Measurements from ENCODE around the gene SKI.

The SKI gene

DNA sequence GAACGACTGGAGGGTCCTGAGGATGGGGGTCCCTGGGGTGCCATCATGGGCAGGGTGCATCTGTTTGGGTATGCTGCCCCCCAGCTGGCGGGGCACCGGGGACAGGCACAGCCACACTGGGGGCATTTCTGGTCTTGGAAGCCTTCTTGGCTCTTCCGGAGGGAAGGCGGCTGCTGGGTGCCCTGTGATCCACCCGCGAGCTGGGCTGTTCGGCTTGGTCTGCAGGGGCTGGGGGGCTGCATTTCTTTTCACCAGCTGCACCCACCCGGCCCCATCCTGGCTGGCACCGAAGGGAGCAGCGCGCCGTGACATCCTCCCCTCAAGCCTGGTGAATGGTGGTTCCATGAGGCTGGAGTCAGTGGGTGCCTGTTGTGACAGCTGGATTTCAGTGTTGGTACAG lies 45.7 kb upstream of the SKI start:
- TF ChIP-seq, protein P1, sequence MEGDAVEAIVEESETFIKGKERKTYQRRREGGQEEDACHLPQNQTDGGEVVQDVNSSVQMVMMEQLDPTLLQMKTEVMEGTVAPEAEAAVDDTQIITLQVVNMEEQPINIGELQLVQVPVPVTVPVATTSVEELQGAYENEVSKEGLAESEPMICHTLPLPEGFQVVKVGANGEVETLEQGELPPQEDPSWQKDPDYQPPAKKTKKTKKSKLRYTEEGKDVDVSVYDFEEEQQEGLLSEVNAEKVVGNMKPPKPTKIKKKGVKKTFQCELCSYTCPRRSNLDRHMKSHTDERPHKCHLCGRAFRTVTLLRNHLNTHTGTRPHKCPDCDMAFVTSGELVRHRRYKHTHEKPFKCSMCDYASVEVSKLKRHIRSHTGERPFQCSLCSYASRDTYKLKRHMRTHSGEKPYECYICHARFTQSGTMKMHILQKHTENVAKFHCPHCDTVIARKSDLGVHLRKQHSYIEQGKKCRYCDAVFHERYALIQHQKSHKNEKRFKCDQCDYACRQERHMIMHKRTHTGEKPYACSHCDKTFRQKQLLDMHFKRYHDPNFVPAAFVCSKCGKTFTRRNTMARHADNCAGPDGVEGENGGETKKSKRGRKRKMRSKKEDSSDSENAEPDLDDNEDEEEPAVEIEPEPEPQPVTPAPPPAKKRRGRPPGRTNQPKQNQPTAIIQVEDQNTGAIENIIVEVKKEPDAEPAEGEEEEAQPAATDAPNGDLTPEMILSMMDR (IDR thresholded peaks at IDR 0.05), result no peak
- Histone ChIP-seq H3K4me3 (no peak overlapping the region), H3K27ac (no peak overlapping the region)
- no peak for DNase-seq (ENCODE audit: low spot score)

DNA sequence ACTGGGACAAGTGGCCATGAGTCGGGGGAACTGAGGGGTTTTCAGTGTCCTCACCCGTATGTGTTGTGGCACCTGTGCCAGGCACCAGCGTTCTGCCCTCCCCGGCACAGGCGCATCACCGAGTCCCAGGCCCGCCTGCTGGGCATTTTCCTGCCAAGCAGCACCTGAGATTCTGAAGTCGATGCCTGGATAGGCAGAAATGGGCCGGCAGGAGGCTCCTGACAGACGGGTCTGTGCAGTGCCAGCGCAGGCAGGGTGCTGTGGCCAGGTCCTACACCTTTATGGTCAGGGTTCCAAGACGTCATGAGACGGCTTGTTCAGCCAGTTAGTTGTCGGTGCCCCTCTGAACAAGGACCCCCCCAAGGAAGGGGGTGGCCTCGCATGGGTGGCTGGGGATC lies 44.2 kb upstream of the SKI start:
- DNase-seq (ENCODE audit: low spot score), result no peak
- Histone ChIP-seq H3K27ac (no peak overlapping the region), H3K4me3 (no peak overlapping the region)
- TF ChIP-seq, protein P1 (IDR thresholded peaks at IDR 0.05), result no peak

DNA sequence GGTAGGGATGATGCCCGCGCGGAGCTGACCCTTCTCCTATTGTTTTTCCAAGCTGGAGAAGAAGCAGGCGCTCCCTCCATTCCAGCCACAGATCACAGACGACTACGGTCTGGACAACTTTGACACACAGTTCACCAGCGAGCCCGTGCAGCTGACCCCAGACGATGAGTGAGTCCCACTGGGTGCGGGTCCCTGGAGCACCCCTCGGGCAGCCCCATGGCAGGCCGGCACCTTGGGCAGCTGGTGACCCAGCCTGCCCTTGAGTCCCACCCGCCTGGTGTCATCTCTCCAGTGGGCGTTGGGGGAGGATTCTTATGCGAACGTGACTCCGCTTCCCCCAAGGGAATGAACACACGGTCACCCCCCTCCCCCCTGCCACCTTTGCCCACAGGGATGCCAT lies 43.6 kb upstream of the SKI start:
- TF ChIP-seq, protein P1 (IDR thresholded peaks at IDR 0.05), result no peak
- no peak overlapping the region for H3K27ac ChIP-seq
- no peak overlapping the region for H3K4me3 ChIP-seq
- DNase-seq (ENCODE audit: low spot score), result no peak

DNA sequence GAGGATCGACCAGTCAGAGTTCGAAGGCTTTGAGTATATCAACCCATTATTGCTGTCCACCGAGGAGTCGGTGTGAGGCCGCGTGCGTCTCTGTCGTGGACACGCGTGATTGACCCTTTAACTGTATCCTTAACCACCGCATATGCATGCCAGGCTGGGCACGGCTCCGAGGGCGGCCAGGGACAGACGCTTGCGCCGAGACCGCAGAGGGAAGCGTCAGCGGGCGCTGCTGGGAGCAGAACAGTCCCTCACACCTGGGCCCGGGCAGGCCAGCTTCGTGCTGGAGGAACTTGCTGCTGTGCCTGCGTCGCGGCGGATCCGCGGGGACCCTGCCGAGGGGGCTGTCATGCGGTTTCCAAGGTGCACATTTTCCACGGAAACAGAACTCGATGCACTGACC lies 43.2 kb upstream of the SKI start:
- no peak for DNase-seq (ENCODE audit: low spot score)
- H3K27ac ChIP-seq, result no peak overlapping the region
- TF ChIP-seq, protein P1 (IDR thresholded peaks at IDR 0.05), result no peak

DNA sequence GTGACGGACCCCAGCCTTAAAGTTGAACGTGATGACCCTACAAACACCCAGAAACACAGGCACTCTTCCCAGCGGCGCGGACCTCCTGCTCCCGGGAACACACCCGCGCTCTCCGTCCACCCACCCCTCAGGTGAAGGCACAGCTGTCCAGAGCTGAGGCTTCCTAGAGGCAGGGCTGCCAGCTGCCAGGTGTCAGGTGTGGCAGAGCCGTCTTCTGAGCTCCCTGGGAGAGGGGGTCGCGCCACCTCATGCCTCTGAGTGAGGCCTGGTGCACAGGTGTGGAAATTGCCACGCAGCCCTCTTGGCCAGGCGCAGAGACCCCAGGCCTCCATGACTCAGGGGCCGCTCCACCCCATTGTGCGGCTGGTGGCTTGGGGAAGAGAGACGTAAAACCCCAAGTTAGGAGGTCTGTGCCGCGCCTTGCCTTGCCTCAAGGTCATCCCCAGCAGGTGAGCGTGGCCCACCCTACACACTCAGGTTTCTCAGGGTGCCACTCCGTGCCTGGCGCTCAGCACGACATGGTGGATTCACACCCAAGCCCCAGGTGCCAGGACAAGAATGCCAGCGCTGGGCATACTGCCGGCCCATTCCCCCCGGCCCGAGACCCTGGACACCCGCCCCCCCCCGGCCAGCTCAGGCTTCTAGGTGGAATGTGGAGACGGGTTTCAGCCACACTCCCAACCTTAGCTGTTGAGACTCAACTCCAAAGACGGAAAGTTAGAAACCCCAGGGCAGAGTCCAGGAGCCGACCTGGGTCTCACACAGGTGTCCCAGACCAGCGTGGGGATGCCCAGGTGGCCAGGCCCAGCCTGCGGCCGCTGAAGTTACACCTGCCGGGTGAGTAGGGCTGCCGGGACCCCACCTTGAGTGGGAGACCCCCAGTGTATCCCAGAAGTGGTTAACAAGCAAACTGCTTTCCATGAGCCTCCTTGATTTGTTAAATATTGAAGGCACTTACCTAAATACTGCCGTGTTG lies 42.0 kb upstream of the SKI start:
- no peak for DNase-seq (ENCODE audit: low spot score)
- TF ChIP-seq, protein P1 (IDR thresholded peaks at IDR 0.05), result no peak
- no peak overlapping the region for H3K4me3 ChIP-seq

More for the DNA sequence above, 43.2 kb upstream of the SKI start:
- H3K4me3 ChIP-seq, result no peak overlapping the region

DNA sequence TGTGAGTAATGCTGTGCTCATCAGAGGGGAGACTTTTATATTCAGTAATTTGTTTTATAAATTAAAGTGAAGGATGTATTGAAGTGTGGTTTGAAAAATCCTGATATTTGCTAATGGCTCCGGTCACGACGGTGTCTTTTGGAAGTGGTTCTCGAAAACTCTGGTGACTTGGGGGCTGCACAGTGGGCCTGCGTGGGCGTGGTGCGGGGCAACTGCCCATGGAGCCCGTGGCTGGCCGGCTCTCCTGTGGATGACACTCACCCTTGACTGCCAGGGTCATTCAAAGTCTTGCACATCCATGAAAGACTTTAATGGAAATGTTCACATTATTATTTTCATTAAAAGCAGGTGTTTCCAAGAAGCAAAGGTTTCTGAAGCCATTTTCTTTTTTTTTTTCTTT lies 41.2 kb upstream of the SKI start:
- Histone ChIP-seq H3K4me3 (no peak overlapping the region), H3K27ac (no peak overlapping the region)
- TF ChIP-seq, protein P1 (IDR thresholded peaks at IDR 0.05), result no peak
- DNase-seq (ENCODE audit: low spot score), result no peak

More for the DNA sequence above, 42.0 kb upstream of the SKI start:
- H3K27ac ChIP-seq, result no peak overlapping the region

DNA sequence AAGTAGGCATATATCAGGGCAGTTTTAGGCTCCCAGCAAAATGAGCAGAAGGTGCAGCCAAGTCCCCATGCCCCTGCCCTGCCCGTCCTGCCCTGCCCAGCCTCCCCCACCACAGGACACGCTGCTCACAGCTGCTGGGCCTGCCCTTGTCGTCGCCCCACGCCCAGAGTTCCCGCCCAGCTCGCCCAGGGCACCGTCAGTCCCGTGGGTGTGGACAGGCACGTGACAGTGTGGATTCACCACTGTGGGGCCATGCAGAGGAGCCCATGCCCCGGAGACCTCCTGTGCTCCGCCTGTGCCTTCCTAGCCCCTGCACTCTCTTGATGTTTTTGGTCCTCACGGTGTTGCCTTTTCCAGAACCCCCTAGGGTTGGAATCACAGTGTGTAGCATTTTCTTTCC lies 40.5 kb upstream of the SKI start:
- H3K4me3 ChIP-seq, result no peak overlapping the region
- TF ChIP-seq, protein P1 (IDR thresholded peaks at IDR 0.05), result no peak
- H3K27ac ChIP-seq, result no peak overlapping the region
- DNase-seq (ENCODE audit: low spot score), result no peak
